ENCODE data around the gene GAS2L1.

GAS2L1 gene

GRCh38 chr22:29308791-29309262, 2.4 kb downstream of the GAS2L1 start:
- no peak overlapping the region for H3K4me3 ChIP-seq (ENCODE audit: low read depth, low read length)

- H3K4me3 ChIP-seq (ENCODE audit: low read depth, low read length) = no peak overlapping the region
Observed at GRCh38 chr22:29309332-29310064, 3.0 kb downstream of the GAS2L1 start.

GRCh38 chr22:29310065-29310862, 3.8 kb downstream of the GAS2L1 start:
- no peak overlapping the region for H3K4me3 ChIP-seq (ENCODE audit: low read depth, low read length)

GRCh38 chr22:29310863-29311339, 4.5 kb downstream of the GAS2L1 start:
- no peak overlapping the region for H3K4me3 ChIP-seq (ENCODE audit: low read depth, low read length)

GRCh38 chr22:29311464-29312217, 5.2 kb downstream of the GAS2L1 start:
- H3K4me3 ChIP-seq (ENCODE audit: low read depth, low read length) = no peak overlapping the region

GRCh38 chr22:29312218-29313125, 6.0 kb downstream of the GAS2L1 start:
- no peak overlapping the region for H3K4me3 ChIP-seq (ENCODE audit: low read depth, low read length)

- no peak overlapping the region for H3K4me3 ChIP-seq (ENCODE audit: low read depth, low read length)
Observed at GRCh38 chr22:29313126-29313575, 6.7 kb downstream of the GAS2L1 start.

- H3K4me3 ChIP-seq (ENCODE audit: low read depth, low read length) = no peak overlapping the region
Observed at GRCh38 chr22:29313576-29314466, 7.4 kb downstream of the GAS2L1 start.

GRCh38 chr22:29314537-29315285, 8.3 kb downstream of the GAS2L1 start:
- peak overlapping the region; percentile 4 for H3K4me3 ChIP-seq (ENCODE audit: low read depth, low read length)

- H3K4me3 ChIP-seq (ENCODE audit: low read depth, low read length) = peak within 1 kb of the TSS; percentile 17
Observed at GRCh38 chr22:29315286-29316140, 9.1 kb downstream of the GAS2L1 start, which contains the start of gene RASL10A. RASL10A (minus strand) TSS chr22:29315697; CDS start chr22:29315246, 451 bp downstream.

GRCh38 chr22:29316141-29316828, 9.8 kb downstream of the GAS2L1 start:
- no peak overlapping the region for H3K4me3 ChIP-seq (ENCODE audit: low read depth, low read length)

GRCh38 chr22:29317827-29318454, 11.5 kb downstream of the GAS2L1 start:
- no peak overlapping the region for H3K4me3 ChIP-seq (ENCODE audit: low read depth, low read length)

GRCh38 chr22:29319072-29319471, 12.6 kb downstream of the GAS2L1 start:
- H3K4me3 ChIP-seq (ENCODE audit: low read depth, low read length) = no peak overlapping the region

GRCh38 chr22:29320546-29320945, 14.1 kb downstream of the GAS2L1 start:
- H3K4me3 ChIP-seq (ENCODE audit: low read depth, low read length) = no peak overlapping the region

- H3K4me3 ChIP-seq (ENCODE audit: low read depth, low read length) = no peak overlapping the region
Observed at GRCh38 chr22:29323641-29324040, 17.2 kb downstream of the GAS2L1 start.

- no peak overlapping the region for H3K4me3 ChIP-seq (ENCODE audit: low read depth, low read length)
Observed at GRCh38 chr22:29325356-29325755, 18.9 kb downstream of the GAS2L1 start.

Measured in iPS-11a (cell line).